D721Med (cell line): ENCODE results near the gene LIPN.

ENCODE experiments used
- DNase-seq: peaks from one replicate; pipeline ENCODE4 v3.0.0; 2011; ENCODE audit warnings: low spot score; ENCODE audit not compliant: insufficient read length
- FAIRE-seq: peaks from 2 replicates; lab custom pipeline; 2011; peaks lifted over from hg19 to GRCh38; lab: Jason Lieb, UNC
- CTCF ChIP-seq: IDR thresholded peaks from 2 replicates; pipeline ENCODE4 v1.5.1; 2012; ENCODE audit warnings: mild to moderate bottlenecking, control low read depth; ENCODE audit not compliant: insufficient read depth; ENCODE audit errors: missing control alignments

LIPN gene

GRCh38 chr10:88759366-88760101, at the start of gene LIPN:
TSS of gene LIPN (plus strand) at chr10:88760020. CDS start at chr10:88761406, 1,386 bp downstream.
- no peak for TF ChIP-seq CTCF
- FAIRE-seq, result no peak
- DNase-seq, result no peak

- TF ChIP-seq CTCF, result no peak
- FAIRE-seq (no peak), DNase-seq (no peak)
Measured at GRCh38 chr10:88715517-88715916, 44.3 kb upstream of the LIPN start.

- TF ChIP-seq CTCF, result no peak
- DNase-seq, result no peak
- FAIRE-seq, result no peak
Measured at GRCh38 chr10:88721392-88721791, 38.4 kb upstream of the LIPN start.

- no peak for FAIRE-seq
- DNase-seq, result no peak
- TF ChIP-seq CTCF, result no peak
Measured at GRCh38 chr10:88725798-88726197, 34.0 kb upstream of the LIPN start.

- peak; percentile 7 for TF ChIP-seq CTCF
- DNase-seq (no peak), FAIRE-seq (no peak)
Measured at GRCh38 chr10:88728107-88728763, 31.6 kb upstream of the LIPN start.

- FAIRE-seq (no peak), DNase-seq (no peak)
- no peak for TF ChIP-seq CTCF
Measured at GRCh38 chr10:88730864-88731263, 29.0 kb upstream of the LIPN start.

GRCh38 chr10:88731296-88731695, 28.5 kb upstream of the LIPN start:
- DNase-seq (no peak), FAIRE-seq (no peak)
- TF ChIP-seq CTCF, result no peak
